ENCODE measurements around the gene KDM8.
"Not testable (repeated sequence)": the region's sequence is repeated elsewhere in the genome, so short reads cannot be mapped to it uniquely, and the experiment has no call there.

The KDM8 gene

GRCh38 chr16:27246439-27246838 is 43.1 kb downstream of the KDM8 start:
- in situ Hi-C loops (cut with HindIII; ENCODE audit: low pct_unique_long_range_greater_than_20kb, low sequenced_read_pairs): no loop called here
- no peak for DNase-seq (ENCODE audit: low read depth in 1 of 2, low spot score in 1 of 2)
- no peak for TF ChIP-seq JUND (IDR thresholded peaks at IDR 0.05; ENCODE audit: low read depth)

- in situ Hi-C loops (cut with HindIII; ENCODE audit: low pct_unique_long_range_greater_than_20kb, low sequenced_read_pairs): not testable (repeated sequence)
These were observed 43.8 kb downstream of the KDM8 start for GRCh38 chr16:27247076-27247475.

GRCh38 chr16:27248036-27248435 is 44.7 kb downstream of the KDM8 start:
- no peak for DNase-seq (ENCODE audit: low read depth in 1 of 2, low spot score in 1 of 2)
- TF ChIP-seq JUND (IDR thresholded peaks at IDR 0.05; ENCODE audit: low read depth): no peak
- in situ Hi-C loops (cut with HindIII; ENCODE audit: low pct_unique_long_range_greater_than_20kb, low sequenced_read_pairs): no loop called here

More at GRCh38 chr16:27247076-27247475, 43.8 kb downstream of the KDM8 start:
- not testable (repeated sequence) for DNase-seq (ENCODE audit: low read depth in 1 of 2, low spot score in 1 of 2)

GRCh38 chr16:27248886-27249285 is 45.6 kb downstream of the KDM8 start:
- in situ Hi-C loops (cut with HindIII; ENCODE audit: low pct_unique_long_range_greater_than_20kb, low sequenced_read_pairs); DNase-seq (ENCODE audit: low read depth in 1 of 2, low spot score in 1 of 2): not testable (repeated sequence)

- no peak for DNase-seq (ENCODE audit: low read depth in 1 of 2, low spot score in 1 of 2)
- in situ Hi-C loops (cut with HindIII; ENCODE audit: low pct_unique_long_range_greater_than_20kb, low sequenced_read_pairs): no loop called here
- TF ChIP-seq JUND (IDR thresholded peaks at IDR 0.05; ENCODE audit: low read depth): no peak
These were observed 48.3 kb downstream of the KDM8 start for GRCh38 chr16:27251541-27252205.

GRCh38 chr16:27252206-27252585 is 48.9 kb downstream of the KDM8 start:
- DNase-seq (ENCODE audit: low read depth in 1 of 2, low spot score in 1 of 2): no peak
- TF ChIP-seq JUND (IDR thresholded peaks at IDR 0.05; ENCODE audit: low read depth): no peak
- in situ Hi-C loops (cut with HindIII; ENCODE audit: low pct_unique_long_range_greater_than_20kb, low sequenced_read_pairs): no loop called here

GRCh38 chr16:27253526-27253930 is 50.2 kb downstream of the KDM8 start:
- no peak for DNase-seq (ENCODE audit: low read depth in 1 of 2, low spot score in 1 of 2)
- no peak for TF ChIP-seq JUND (IDR thresholded peaks at IDR 0.05; ENCODE audit: low read depth)
- in situ Hi-C loops (cut with HindIII; ENCODE audit: low pct_unique_long_range_greater_than_20kb, low sequenced_read_pairs): no loop called here

- TF ChIP-seq JUND (IDR thresholded peaks at IDR 0.05; ENCODE audit: low read depth): no peak
- no peak for DNase-seq (ENCODE audit: low read depth in 1 of 2, low spot score in 1 of 2)
- in situ Hi-C loops (cut with HindIII; ENCODE audit: low pct_unique_long_range_greater_than_20kb, low sequenced_read_pairs): no loop called here
These were observed 51.0 kb downstream of the KDM8 start for GRCh38 chr16:27254262-27254811.

GRCh38 chr16:27256861-27257260 is 53.5 kb downstream of the KDM8 start:
- TF ChIP-seq JUND (IDR thresholded peaks at IDR 0.05; ENCODE audit: low read depth): no peak
- in situ Hi-C loops (cut with HindIII; ENCODE audit: low pct_unique_long_range_greater_than_20kb, low sequenced_read_pairs): no loop called here
- DNase-seq (ENCODE audit: low read depth in 1 of 2, low spot score in 1 of 2): no peak

- no peak for TF ChIP-seq JUND (IDR thresholded peaks at IDR 0.05; ENCODE audit: low read depth)
- in situ Hi-C loops (cut with HindIII; ENCODE audit: low pct_unique_long_range_greater_than_20kb, low sequenced_read_pairs): no loop called here
- DNase-seq (ENCODE audit: low read depth in 1 of 2, low spot score in 1 of 2): no peak
These were observed 53.9 kb downstream of the KDM8 start for GRCh38 chr16:27257271-27257670.

- peak; percentile 96 for TF ChIP-seq JUND (IDR thresholded peaks at IDR 0.05; ENCODE audit: low read depth)
- DNase-seq (ENCODE audit: low read depth in 1 of 2, low spot score in 1 of 2): peak; percentile 54 to 88
- in situ Hi-C loops (cut with HindIII; ENCODE audit: low pct_unique_long_range_greater_than_20kb, low sequenced_read_pairs): no loop called here
These were observed 55.0 kb downstream of the KDM8 start for GRCh38 chr16:27258241-27258734.

GRCh38 chr16:27259710-27260109 is 56.4 kb downstream of the KDM8 start:
- in situ Hi-C loops (cut with HindIII; ENCODE audit: low pct_unique_long_range_greater_than_20kb, low sequenced_read_pairs): no loop called here
- no peak for DNase-seq (ENCODE audit: low read depth in 1 of 2, low spot score in 1 of 2)
- TF ChIP-seq JUND (IDR thresholded peaks at IDR 0.05; ENCODE audit: low read depth): no peak

GRCh38 chr16:27262904-27263423 is 59.6 kb downstream of the KDM8 start:
- DNase-seq (ENCODE audit: low read depth in 1 of 2, low spot score in 1 of 2); in situ Hi-C loops (cut with HindIII; ENCODE audit: low pct_unique_long_range_greater_than_20kb, low sequenced_read_pairs): not testable (repeated sequence)
